HG03521 (cell line): Measurements from ENCODE around the gene HES7.
A peak's percentile ranks its signal among the peaks of the same experiment; 100 is the strongest.

Experiments
- ATAC-seq: cut with Tn5 transposase; IDR thresholded peaks from one replicate; pipeline ENCODE4 v1.9.1; 2021; ENCODE audit warnings: mild to moderate bottlenecking, moderate library complexity; ENCODE audit not compliant: unreplicated experiment

The HES7 gene

GRCh38 chr17:8155231-8155995 lies 31.5 kb upstream of the HES7 start:
- no peak for ATAC-seq

GRCh38 chr17:8154608-8155155 lies 30.8 kb upstream of the HES7 start:
- ATAC-seq = no peak

GRCh38 chr17:8153957-8154607 lies 30.2 kb upstream of the HES7 start:
- no peak for ATAC-seq

- no peak for ATAC-seq
Observed at GRCh38 chr17:8153525-8153956, 29.6 kb upstream of the HES7 start.

- no peak for ATAC-seq
Observed at GRCh38 chr17:8153031-8153451, 29.1 kb upstream of the HES7 start.

- no peak for ATAC-seq
Observed at GRCh38 chr17:8152112-8152775, 28.3 kb upstream of the HES7 start, which contains the start of gene PER1. TSS of gene PER1 (minus strand) at chr17:8152404. CDS start at chr17:8150706, 1,698 bp downstream.

- no peak for ATAC-seq
Observed at GRCh38 chr17:8151641-8152111, 27.8 kb upstream of the HES7 start.

GRCh38 chr17:8151120-8151640 lies 27.3 kb upstream of the HES7 start:
- ATAC-seq = peak; percentile 47

GRCh38 chr17:8150194-8151119 lies 26.6 kb upstream of the HES7 start:
- ATAC-seq = no peak

- ATAC-seq = no peak
Observed at GRCh38 chr17:8149419-8150193, 25.7 kb upstream of the HES7 start.

GRCh38 chr17:8148560-8148959 lies 24.7 kb upstream of the HES7 start:
- ATAC-seq = no peak

- ATAC-seq = no peak
Observed at GRCh38 chr17:8147805-8148404, 24.0 kb upstream of the HES7 start.

GRCh38 chr17:8147141-8147804 lies 23.4 kb upstream of the HES7 start:
- ATAC-seq = no peak

- ATAC-seq = no peak
Observed at GRCh38 chr17:8146381-8147140, 22.7 kb upstream of the HES7 start.

GRCh38 chr17:8145811-8146210 lies 21.9 kb upstream of the HES7 start:
- no peak for ATAC-seq

- no peak for ATAC-seq
Observed at GRCh38 chr17:8144401-8145231, 20.7 kb upstream of the HES7 start.
